ENCODE measurements around the gene ADAMTS17.

Gene ADAMTS17

DNA sequence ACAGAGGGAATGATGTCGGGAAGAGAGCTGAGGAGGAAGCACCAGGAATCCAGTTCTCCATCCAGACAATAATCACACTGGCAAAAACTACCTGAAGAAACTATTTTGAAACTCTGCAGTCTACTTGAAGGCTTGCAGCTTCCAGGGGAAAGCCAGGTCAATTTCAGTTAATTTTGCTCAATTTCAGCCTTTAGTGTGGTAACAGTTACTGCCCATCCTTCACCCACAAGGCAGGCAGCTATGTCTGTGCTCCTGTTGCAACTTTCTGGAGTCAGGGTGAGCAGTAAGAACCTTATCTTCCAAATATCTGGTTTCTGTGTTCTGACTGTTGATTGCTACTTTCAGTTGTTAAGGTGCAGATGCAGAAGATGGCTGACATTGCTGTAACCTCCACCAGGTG is 221.7 kb downstream of the ADAMTS17 start:
- TF ChIP-seq, protein P1, sequence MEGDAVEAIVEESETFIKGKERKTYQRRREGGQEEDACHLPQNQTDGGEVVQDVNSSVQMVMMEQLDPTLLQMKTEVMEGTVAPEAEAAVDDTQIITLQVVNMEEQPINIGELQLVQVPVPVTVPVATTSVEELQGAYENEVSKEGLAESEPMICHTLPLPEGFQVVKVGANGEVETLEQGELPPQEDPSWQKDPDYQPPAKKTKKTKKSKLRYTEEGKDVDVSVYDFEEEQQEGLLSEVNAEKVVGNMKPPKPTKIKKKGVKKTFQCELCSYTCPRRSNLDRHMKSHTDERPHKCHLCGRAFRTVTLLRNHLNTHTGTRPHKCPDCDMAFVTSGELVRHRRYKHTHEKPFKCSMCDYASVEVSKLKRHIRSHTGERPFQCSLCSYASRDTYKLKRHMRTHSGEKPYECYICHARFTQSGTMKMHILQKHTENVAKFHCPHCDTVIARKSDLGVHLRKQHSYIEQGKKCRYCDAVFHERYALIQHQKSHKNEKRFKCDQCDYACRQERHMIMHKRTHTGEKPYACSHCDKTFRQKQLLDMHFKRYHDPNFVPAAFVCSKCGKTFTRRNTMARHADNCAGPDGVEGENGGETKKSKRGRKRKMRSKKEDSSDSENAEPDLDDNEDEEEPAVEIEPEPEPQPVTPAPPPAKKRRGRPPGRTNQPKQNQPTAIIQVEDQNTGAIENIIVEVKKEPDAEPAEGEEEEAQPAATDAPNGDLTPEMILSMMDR (IDR thresholded peaks at IDR 0.05; ENCODE audit: low read depth, low read length), result no peak
- no peak overlapping the region for H3K4me3 ChIP-seq (ENCODE audit: low read depth, low read length)

DNA sequence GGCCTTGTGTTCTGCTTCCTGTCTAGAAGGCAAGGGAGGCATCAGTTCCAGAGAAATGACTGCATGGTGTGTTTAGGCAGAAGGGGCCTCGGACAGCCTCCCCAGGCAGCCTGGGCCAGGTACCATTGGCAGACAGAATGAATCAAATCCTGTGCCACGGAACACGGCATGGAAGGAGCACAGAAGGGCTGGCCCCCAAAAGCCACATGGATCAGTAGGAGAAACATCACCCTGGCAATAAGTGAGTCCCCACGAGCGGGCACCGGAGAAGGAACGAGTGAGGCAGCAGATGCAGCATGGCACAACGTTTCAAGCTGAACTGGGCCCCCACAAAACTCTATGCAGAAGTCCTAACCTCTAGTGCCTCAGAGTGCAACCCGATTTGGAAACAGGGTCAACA is 223.2 kb downstream of the ADAMTS17 start:
- TF ChIP-seq, protein P1 (IDR thresholded peaks at IDR 0.05; ENCODE audit: low read depth, low read length), result no peak
- no peak overlapping the region for H3K4me3 ChIP-seq (ENCODE audit: low read depth, low read length)

DNA sequence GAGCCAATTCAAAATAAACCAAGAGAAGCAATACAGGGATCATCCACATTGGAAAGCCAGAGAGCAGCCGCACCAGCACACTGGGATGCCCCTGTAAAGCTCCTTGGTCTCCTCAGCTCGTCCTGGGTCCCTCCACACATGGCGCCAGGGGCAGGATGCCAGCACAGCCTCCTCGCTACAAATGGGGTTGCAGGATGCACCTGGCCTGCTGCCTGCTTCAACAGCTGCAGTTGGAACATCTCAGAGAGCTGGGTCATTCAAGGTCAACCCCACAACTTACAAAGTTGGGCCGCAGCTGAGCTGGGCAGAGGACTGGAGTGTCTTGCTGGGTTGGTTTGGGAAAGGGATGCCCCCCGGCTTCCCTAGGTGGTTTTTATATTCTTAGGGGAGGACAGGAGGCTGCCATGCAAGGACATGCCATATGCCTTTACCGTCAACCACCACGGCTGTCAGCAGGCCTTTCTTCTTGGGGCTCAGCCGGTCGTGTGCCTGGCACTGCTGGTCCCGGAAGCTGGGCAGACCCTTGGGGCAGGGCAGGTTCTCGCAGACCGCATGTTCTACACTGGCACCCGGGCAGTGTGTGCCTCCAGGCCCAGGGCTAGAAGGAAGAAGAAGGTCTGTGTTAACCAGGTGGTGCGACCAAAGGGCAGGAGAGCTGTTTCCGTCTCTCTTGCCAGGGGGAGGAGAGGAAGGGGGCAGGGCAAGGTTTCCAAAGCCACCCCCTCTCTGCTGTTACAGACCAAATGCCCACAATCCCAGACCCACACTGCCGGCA is 225.2 kb downstream of the ADAMTS17 start:
- TF ChIP-seq, protein P1 (IDR thresholded peaks at IDR 0.05; ENCODE audit: low read depth, low read length), result no peak
- no peak overlapping the region for H3K4me3 ChIP-seq (ENCODE audit: low read depth, low read length)

DNA sequence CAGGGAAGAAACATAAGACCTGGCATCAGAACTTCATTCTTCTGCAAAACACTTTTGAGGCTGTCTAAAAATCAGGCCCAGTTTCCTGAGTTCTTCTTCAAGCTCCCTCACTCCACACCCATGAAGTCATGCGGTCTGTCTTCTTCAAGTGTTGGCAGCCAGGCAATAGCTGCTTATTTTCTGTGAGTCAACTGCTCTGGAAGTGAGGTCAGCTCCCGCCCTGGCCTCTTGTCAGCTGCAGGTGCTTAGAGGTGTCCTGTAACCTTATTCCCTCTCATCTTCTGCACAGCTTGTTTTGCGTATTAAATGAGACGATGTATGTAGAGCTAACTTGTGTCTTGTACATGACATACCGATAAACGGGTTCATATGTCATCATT is 226.1 kb downstream of the ADAMTS17 start:
- TF ChIP-seq, protein P1 (IDR thresholded peaks at IDR 0.05; ENCODE audit: low read depth, low read length), result no peak
- H3K4me3 ChIP-seq (ENCODE audit: low read depth, low read length), result no peak overlapping the region

DNA sequence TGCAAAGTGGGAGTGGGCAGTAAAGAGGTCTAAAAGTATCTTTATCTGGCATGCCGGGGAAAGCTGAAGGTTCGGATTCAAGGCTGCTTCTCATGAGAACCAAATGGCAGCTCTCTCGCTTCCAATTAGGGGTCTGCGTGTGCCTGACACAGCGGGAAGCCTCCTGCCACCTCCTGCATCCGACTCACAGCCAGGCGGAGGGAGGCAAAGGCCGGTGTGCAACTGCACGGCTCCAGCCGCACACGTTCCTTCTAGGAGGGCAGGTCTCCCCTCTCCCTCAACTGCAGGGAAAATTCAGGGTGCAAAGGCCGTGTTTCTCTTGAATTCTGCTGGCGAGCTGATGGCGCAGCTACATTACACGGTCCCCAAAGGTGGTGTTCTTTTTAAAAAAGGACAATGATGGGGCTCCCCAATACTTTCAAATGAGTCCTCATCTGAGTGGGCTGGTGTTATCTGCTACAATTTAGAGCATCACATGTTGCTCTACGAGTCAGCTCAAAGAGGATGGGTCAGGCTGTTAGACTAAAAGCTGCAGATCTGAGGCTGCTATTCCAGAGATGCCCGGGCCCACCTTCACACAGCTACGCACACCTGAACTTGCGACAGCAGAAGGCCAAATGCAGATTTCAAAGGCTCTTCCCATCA is 226.6 kb downstream of the ADAMTS17 start:
- TF ChIP-seq, protein P1 (IDR thresholded peaks at IDR 0.05; ENCODE audit: low read depth, low read length), result no peak
- H3K4me3 ChIP-seq (ENCODE audit: low read depth, low read length), result no peak overlapping the region

DNA sequence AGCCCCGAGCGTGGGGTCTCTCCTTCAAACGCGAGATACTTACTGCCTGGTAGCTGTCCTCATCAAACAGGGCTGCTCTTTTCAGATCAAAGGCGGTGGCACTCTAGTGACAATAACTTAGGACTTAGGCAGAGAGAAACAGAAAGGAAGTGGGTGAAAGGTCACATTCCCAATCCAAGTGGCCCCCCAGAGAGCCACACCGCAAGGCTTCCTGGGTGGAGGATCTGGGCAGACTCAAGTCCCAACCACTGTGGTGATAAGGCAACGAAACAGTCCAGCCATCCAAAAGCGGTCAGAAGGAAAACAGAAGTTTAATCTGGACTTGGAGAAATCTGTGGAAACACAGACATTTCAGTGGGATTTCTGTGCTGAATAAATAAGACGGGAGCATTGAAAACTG is 227.2 kb downstream of the ADAMTS17 start:
- peak overlapping the region; percentile 26 for H3K4me3 ChIP-seq (ENCODE audit: low read depth, low read length)
- TF ChIP-seq, protein P1 (IDR thresholded peaks at IDR 0.05; ENCODE audit: low read depth, low read length), result no peak

DNA sequence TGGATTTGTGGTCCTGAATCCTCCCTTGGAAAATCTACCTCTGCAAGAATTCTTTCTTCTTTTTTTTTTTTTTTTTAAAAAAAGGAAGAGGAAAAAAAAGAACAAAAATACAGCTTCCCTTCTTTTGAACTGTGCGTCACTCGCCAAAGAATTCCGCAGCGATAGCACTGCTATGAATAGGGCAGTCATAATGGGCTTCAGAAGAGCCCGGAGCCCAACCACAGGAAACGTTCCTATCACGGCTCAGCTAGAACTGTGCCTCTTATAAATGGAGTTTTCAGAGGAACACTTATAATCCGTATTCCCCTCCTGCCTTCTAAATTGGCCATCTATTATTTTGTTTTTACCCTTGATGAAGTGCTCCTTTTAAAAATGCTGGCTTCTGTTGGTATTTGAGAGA is 227.7 kb downstream of the ADAMTS17 start:
- peak overlapping the region; percentile 26 for H3K4me3 ChIP-seq (ENCODE audit: low read depth, low read length)
- TF ChIP-seq, protein P1 (IDR thresholded peaks at IDR 0.05; ENCODE audit: low read depth, low read length), result no peak
